ENCODE results near the gene GSS. TPM values are rescaled to one million over a fixed set of nuclear protein-coding genes. Genes with fewer than 3 reads are reported as not detected.
"Not testable (repeated sequence)": the region's sequence is repeated elsewhere in the genome, so short reads cannot be mapped to it uniquely, and the experiment has no call there.

Gene GSS
- total RNA-seq, 1 donor from 2014 or later, result 26.1 TPM

DNA sequence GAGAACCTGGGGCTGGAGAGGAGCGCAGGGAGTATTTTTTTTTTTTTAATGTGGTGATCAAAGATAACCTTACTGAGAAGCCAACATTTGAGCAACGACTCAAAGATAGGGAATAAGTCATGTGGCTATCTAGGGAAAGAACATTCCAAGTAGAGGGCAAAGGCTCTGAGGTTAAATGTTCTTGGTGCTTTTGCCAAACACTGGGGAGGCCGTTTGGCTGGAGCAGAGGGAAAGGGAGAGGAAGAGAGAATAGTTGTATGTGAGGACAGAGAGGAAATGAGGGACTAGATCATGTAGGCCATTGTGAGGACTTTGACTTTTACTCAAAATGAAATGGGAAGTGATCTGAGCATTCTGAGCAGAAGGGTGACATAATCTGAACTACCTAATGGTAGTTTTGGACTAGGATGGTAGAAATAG is 51.4 kb downstream of the GSS start:
- H3K9me3 Mint-ChIP-seq, result no peaks in the 10 kb centered on the region
- no peaks in the 10 kb centered on the region for H3K4me1 Mint-ChIP-seq
- intact Hi-C loops (cut with micrococcal nuclease), result no loop called here
- TF ChIP-seq, protein P1, sequence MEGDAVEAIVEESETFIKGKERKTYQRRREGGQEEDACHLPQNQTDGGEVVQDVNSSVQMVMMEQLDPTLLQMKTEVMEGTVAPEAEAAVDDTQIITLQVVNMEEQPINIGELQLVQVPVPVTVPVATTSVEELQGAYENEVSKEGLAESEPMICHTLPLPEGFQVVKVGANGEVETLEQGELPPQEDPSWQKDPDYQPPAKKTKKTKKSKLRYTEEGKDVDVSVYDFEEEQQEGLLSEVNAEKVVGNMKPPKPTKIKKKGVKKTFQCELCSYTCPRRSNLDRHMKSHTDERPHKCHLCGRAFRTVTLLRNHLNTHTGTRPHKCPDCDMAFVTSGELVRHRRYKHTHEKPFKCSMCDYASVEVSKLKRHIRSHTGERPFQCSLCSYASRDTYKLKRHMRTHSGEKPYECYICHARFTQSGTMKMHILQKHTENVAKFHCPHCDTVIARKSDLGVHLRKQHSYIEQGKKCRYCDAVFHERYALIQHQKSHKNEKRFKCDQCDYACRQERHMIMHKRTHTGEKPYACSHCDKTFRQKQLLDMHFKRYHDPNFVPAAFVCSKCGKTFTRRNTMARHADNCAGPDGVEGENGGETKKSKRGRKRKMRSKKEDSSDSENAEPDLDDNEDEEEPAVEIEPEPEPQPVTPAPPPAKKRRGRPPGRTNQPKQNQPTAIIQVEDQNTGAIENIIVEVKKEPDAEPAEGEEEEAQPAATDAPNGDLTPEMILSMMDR (IDR thresholded peaks at IDR 0.05), result no peak
- no peak overlapping the region for H3K4me3 Mint-ChIP-seq
- no peak for DNase-seq
- H3K36me3 Mint-ChIP-seq (ENCODE audit: low read depth), result no peaks in the 10 kb centered on the region
- no peak overlapping the region for H3K27ac Mint-ChIP-seq
- POLR2A ChIA-PET, result interaction anchor here (0.7 kb wide), 2 partner anchors 12 to 142 kb away, joined by 3 to 11 read pairs; no protein-coding TSS in a partner anchor
- no peaks in the 10 kb centered on the region for H3K27me3 Mint-ChIP-seq
- ATAC-seq (ENCODE audit: low read depth), result no peak
- CTCF ChIA-PET, result interaction anchor here (0.6 kb wide), 1 partner anchor 305 kb away, joined by 3 read pairs; no protein-coding TSS in a partner anchor

DNA sequence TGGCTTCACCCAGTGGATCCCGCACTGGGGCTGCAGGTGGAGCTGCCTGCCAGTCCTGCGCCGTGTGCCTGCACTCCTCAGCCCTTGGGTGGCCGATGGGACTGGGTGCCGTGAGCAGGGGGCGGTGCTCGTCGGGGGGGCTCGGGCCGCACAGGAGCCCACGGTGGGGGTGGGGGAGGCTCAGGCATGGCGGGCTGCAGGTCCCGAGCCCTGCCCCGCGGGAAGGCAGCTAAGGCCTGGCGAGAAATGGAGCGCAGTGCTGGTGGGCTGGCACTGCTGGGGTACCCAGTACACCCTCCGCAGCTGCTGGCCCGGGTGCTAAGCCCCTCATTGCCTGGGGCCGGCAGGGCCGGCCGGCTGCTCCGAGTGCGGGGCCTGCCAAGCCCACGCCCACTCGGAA is 56.9 kb downstream of the GSS start:
- DNase-seq; intact Hi-C loops (cut with micrococcal nuclease); ATAC-seq (ENCODE audit: low read depth); H3K27ac Mint-ChIP-seq; H3K27me3 Mint-ChIP-seq; H3K9me3 Mint-ChIP-seq; POLR2A ChIA-PET; H3K36me3 Mint-ChIP-seq (ENCODE audit: low read depth); H3K4me3 Mint-ChIP-seq; CTCF ChIA-PET; H3K4me1 Mint-ChIP-seq: not testable (repeated sequence)

DNA sequence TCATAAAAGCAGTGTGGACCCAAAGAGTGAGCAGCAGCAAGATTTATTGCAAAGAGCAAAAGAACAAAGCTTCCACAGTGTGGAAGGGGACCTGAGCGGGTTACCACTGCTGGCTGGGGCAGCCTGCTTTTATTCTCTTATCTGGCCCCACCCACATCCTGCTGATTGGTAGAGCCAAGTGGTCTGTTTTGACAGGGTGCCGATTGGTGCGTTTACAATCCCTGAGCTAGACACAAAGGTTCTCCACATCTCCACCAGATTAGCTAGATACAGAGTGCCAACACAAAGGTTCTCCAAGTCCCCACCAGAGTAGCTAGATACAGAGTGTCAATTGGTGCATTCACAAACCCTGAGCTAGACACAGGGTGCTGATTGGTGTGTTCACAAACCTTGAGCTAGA is 57.5 kb downstream of the GSS start:
- H3K27me3 Mint-ChIP-seq; intact Hi-C loops (cut with micrococcal nuclease); H3K27ac Mint-ChIP-seq; DNase-seq; H3K4me3 Mint-ChIP-seq; H3K36me3 Mint-ChIP-seq (ENCODE audit: low read depth); H3K4me1 Mint-ChIP-seq; CTCF ChIA-PET; POLR2A ChIA-PET; ATAC-seq (ENCODE audit: low read depth); H3K9me3 Mint-ChIP-seq: not testable (repeated sequence)

DNA sequence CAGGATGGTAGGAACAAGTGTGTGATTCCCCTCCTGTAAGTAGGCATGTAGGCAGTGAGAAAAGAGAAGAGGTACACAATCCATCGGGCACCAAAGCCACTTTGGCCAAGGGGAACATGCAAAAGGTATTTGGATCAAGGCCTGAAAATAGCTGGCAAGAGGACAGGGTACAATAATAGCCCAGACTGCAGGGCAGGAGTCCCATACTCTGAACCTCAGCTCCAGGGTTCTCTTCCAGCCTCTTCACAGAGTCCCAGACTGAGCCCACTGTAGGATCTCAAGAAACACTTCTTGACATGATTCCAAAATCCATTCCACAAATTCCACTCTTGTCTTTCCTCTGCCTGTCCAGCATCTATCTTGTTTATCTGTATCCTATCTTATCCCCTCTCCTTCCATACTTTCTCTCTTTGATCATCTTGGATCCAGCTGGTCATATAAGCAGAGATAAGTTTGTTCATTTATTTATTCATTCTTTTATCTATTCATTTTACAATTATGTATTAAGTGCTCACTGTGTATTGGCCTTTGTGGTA is 59.5 kb downstream of the GSS start:
- CTCF ChIA-PET, result no interaction called here
- no peak for ATAC-seq (ENCODE audit: low read depth)
- no peaks in the 10 kb centered on the region for H3K9me3 Mint-ChIP-seq
- TF ChIP-seq, protein P1 (IDR thresholded peaks at IDR 0.05), result no peak
- POLR2A ChIA-PET, result no interaction called here
- no peak for DNase-seq
- H3K4me1 Mint-ChIP-seq, result no peaks in the 10 kb centered on the region
- no peak overlapping the region for H3K27ac Mint-ChIP-seq
- no peak overlapping the region for H3K4me3 Mint-ChIP-seq
- intact Hi-C loops (cut with micrococcal nuclease), result no loop called here
- no peaks in the 10 kb centered on the region for H3K27me3 Mint-ChIP-seq
- H3K36me3 Mint-ChIP-seq (ENCODE audit: low read depth), result no peaks in the 10 kb centered on the region

DNA sequence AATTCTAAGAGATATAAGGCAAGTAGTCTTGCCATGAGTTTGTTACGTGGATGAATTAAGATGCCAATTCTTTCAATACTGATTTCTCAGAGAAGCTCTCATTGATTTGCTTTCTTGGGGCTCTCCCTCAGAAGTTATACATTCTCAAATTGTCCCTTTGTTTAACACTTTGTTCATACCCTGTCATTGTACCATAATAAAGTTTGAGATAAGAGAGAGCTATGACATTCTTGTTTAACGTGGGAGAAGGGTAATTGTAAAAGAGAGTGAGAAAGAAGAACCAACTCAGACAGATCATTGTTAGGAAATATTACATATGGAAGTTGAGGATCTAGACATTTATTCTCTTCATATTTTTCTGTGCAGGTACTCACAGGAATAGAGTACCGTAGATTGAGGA is 60.1 kb downstream of the GSS start:
- ChIA-PET POLR2A (no interaction called here), CTCF (no interaction called here)
- Mint-ChIP-seq H3K27me3 (no peaks in the 10 kb centered on the region), H3K36me3 (ENCODE audit: low read depth) (no peaks in the 10 kb centered on the region), H3K9me3 (no peaks in the 10 kb centered on the region), H3K4me1 (no peaks in the 10 kb centered on the region), H3K27ac (no peak overlapping the region), H3K4me3 (no peak overlapping the region)
- DNase-seq, result no peak
- no peak for ATAC-seq (ENCODE audit: low read depth)
- intact Hi-C loops (cut with micrococcal nuclease), result no loop called here
- TF ChIP-seq, protein P1 (IDR thresholded peaks at IDR 0.05), result no peak

DNA sequence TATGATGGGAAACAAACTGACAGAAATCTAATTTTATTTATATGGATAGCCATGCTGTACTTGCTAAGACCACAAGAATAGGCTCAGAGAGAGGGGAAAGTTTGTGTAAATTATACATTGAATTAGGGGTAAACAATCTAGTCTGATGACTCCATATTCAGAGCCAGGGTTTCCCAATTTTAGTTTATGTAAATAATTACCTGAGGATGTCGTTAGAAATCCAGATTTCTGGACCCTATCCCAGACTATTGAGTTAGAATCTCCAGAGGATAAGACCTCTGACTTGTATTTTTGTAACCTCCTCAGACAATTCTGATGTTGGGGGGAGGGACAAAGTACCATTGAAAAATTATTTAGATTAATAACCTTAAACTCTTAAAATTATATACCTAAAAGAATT is 60.9 kb downstream of the GSS start:
- intact Hi-C loops (cut with micrococcal nuclease), result no loop called here
- H3K36me3 Mint-ChIP-seq (ENCODE audit: low read depth), result no peaks in the 10 kb centered on the region
- H3K27ac Mint-ChIP-seq, result no peak overlapping the region
- no peak overlapping the region for H3K4me3 Mint-ChIP-seq
- no peaks in the 10 kb centered on the region for H3K27me3 Mint-ChIP-seq
- no peaks in the 10 kb centered on the region for H3K9me3 Mint-ChIP-seq
- ChIA-PET CTCF (no interaction called here), POLR2A (no interaction called here)
- TF ChIP-seq, protein P1 (IDR thresholded peaks at IDR 0.05), result no peak
- DNase-seq (no peak), ATAC-seq (ENCODE audit: low read depth) (no peak)
- H3K4me1 Mint-ChIP-seq, result no peaks in the 10 kb centered on the region

Data from activated B cell treated with CpG ODN at 0.5 μM for 24 hours (primary cell).